Stimulated activated effector memory CD8-positive, alpha-beta T cell treated with anti-CD3 and anti-CD28 coated beads, Interleukin-12 subunit alpha, Interleukin-12 subunit beta, amount 100 ng/mL, for 72 hours (primary cell): ENCODE results near the gene LRCH4.

Source experiments
- ATAC-seq: fragments of 150-1000 bp; cut with Tn5 transposase; 2 replicates; pipeline ENCODE4 v1.10.0; 2021
- DNase-seq, 2 donors: peaks; one replicate each; pipeline ENCODE4 v3.0.0; 2021 to 2022; ENCODE audit warnings: low spot score in 2 of 2
- H3K27ac Mint-ChIP-seq: one replicate; pipeline ENCODE4 v1.8.0; 2022; ENCODE audit warnings: mild to moderate bottlenecking, mixed read lengths
- H3K36me3 Mint-ChIP-seq: one replicate; pipeline ENCODE4 v1.8.0; 2022; ENCODE audit warnings: mild to moderate bottlenecking, mixed read lengths
- H3K4me1 Mint-ChIP-seq: one replicate; pipeline ENCODE4 v1.8.0; 2022; ENCODE audit warnings: mixed read lengths
- H3K4me3 Mint-ChIP-seq: one replicate; pipeline ENCODE4 v1.8.0; 2022; ENCODE audit warnings: mild to moderate bottlenecking, mixed read lengths
- H3K9me3 Mint-ChIP-seq: one replicate; pipeline ENCODE4 v1.8.0; 2022; ENCODE audit warnings: mixed read lengths

The LRCH4 gene

GRCh38 chr7:100591596-100591995 lies 5.7 kb upstream of the LRCH4 start:
- Mint-ChIP-seq H3K9me3 (no peaks in the 10 kb centered on the region), H3K36me3 (no peaks in the 10 kb centered on the region), H3K4me1 (peaks cover 2% of the 10 kb centered on the region), H3K27ac (no peak overlapping the region), H3K4me3 (no peak overlapping the region)
- ATAC-seq, result no peak
- no peak for DNase-seq

GRCh38 chr7:100590077-100590737 lies 4.3 kb upstream of the LRCH4 start:
- no peak overlapping the region for H3K4me3 Mint-ChIP-seq
- DNase-seq, result no peak
- ATAC-seq, result no peak
- H3K9me3 Mint-ChIP-seq, result no peaks in the 10 kb centered on the region
- no peak overlapping the region for H3K27ac Mint-ChIP-seq
- peaks cover 13% of the 10 kb centered on the region for H3K4me1 Mint-ChIP-seq
- H3K36me3 Mint-ChIP-seq, result peaks cover 13% of the 10 kb centered on the region

- no peaks in the 10 kb centered on the region for H3K9me3 Mint-ChIP-seq
- ATAC-seq (no peak), DNase-seq (no peak)
- H3K4me3 Mint-ChIP-seq, result no peak overlapping the region
- H3K36me3 Mint-ChIP-seq, result peaks cover 20% of the 10 kb centered on the region
- H3K4me1 Mint-ChIP-seq, result peaks cover 20% of the 10 kb centered on the region
- no peak overlapping the region for H3K27ac Mint-ChIP-seq
Measured at GRCh38 chr7:100589341-100589947, 3.5 kb upstream of the LRCH4 start.

- Mint-ChIP-seq H3K4me3 (peak overlapping the region; percentile 97), H3K36me3 (peaks cover 28% of the 10 kb centered on the region), H3K27ac (no peak overlapping the region), H3K4me1 (peaks cover 30% of the 10 kb centered on the region), H3K9me3 (no peaks in the 10 kb centered on the region)
- ATAC-seq (no peak), DNase-seq (no peak)
Measured at GRCh38 chr7:100588438-100588837, 2.5 kb upstream of the LRCH4 start.

GRCh38 chr7:100586266-100587025 lies 517 bp upstream of the LRCH4 start, which contains the start of gene FBXO24:
Gene FBXO24 (plus strand): TSS chr7:100586328. CDS start chr7:100586626, 298 bp downstream.
- Mint-ChIP-seq H3K9me3 (no peaks in the 10 kb centered on the region), H3K4me3 (peak within 1 kb of the TSS; percentile 97), H3K36me3 (peaks cover 33% of the 10 kb centered on the region), H3K4me1 (peaks cover 44% of the 10 kb centered on the region), H3K27ac (peak within 1 kb of the TSS; percentile 93)
- ATAC-seq, result peak; percentile 89
- peak; percentile 96 to 100 for DNase-seq

- peak overlapping the region; percentile 97 for H3K4me3 Mint-ChIP-seq
- no peak for DNase-seq
- peaks cover 33% of the 10 kb centered on the region for H3K36me3 Mint-ChIP-seq
- no peaks in the 10 kb centered on the region for H3K9me3 Mint-ChIP-seq
- H3K4me1 Mint-ChIP-seq, result peaks cover 44% of the 10 kb centered on the region
- H3K27ac Mint-ChIP-seq, result peak overlapping the region; percentile 93
- no peak for ATAC-seq
Measured at GRCh38 chr7:100584683-100585510, 1.0 kb downstream of the LRCH4 start.

- H3K36me3 Mint-ChIP-seq, result peaks cover 33% of the 10 kb centered on the region
- peaks cover 44% of the 10 kb centered on the region for H3K4me1 Mint-ChIP-seq
Measured at GRCh38 chr7:100584054-100584682, 1.8 kb downstream of the LRCH4 start.

GRCh38 chr7:100583132-100584053 lies 2.5 kb downstream of the LRCH4 start:
- Mint-ChIP-seq H3K9me3 (no peaks in the 10 kb centered on the region), H3K4me1 (peaks cover 44% of the 10 kb centered on the region), H3K36me3 (peaks cover 33% of the 10 kb centered on the region), H3K4me3 (peak overlapping the region; percentile 97), H3K27ac (peak overlapping the region; percentile 93)
- peak; percentile 29 for ATAC-seq
- DNase-seq, result peak; percentile 45 to 82

More at GRCh38 chr7:100584054-100584682, 1.8 kb downstream of the LRCH4 start:
- H3K27ac Mint-ChIP-seq, result peak overlapping the region; percentile 93
- peak overlapping the region; percentile 97 for H3K4me3 Mint-ChIP-seq
- no peak for ATAC-seq
- DNase-seq, result no peak
- no peaks in the 10 kb centered on the region for H3K9me3 Mint-ChIP-seq

- peaks cover 33% of the 10 kb centered on the region for H3K36me3 Mint-ChIP-seq
- peak overlapping the region; percentile 97 for H3K4me3 Mint-ChIP-seq
- H3K27ac Mint-ChIP-seq, result peak overlapping the region; percentile 93
- ATAC-seq, result no peak
- no peak for DNase-seq
- H3K4me1 Mint-ChIP-seq, result peaks cover 44% of the 10 kb centered on the region
- H3K9me3 Mint-ChIP-seq, result no peaks in the 10 kb centered on the region
Measured at GRCh38 chr7:100582650-100583049, 3.3 kb downstream of the LRCH4 start.

GRCh38 chr7:100582041-100582579 lies 3.8 kb downstream of the LRCH4 start:
- peak overlapping the region; percentile 93 for H3K27ac Mint-ChIP-seq
- peaks cover 33% of the 10 kb centered on the region for H3K36me3 Mint-ChIP-seq
- no peak for DNase-seq
- H3K9me3 Mint-ChIP-seq, result no peaks in the 10 kb centered on the region
- no peak for ATAC-seq
- H3K4me1 Mint-ChIP-seq, result peaks cover 44% of the 10 kb centered on the region
- H3K4me3 Mint-ChIP-seq, result peak overlapping the region; percentile 97

- ATAC-seq (no peak), DNase-seq (no peak)
- peaks cover 36% of the 10 kb centered on the region for H3K4me1 Mint-ChIP-seq
- peaks cover 24% of the 10 kb centered on the region for H3K36me3 Mint-ChIP-seq
- no peak overlapping the region for H3K27ac Mint-ChIP-seq
- H3K4me3 Mint-ChIP-seq, result no peak overlapping the region
- H3K9me3 Mint-ChIP-seq, result no peaks in the 10 kb centered on the region
Measured at GRCh38 chr7:100580466-100581283, 5.3 kb downstream of the LRCH4 start.

- peak overlapping the region; percentile 61 for H3K27ac Mint-ChIP-seq
- no peak for ATAC-seq
Measured at GRCh38 chr7:100578246-100579183, 7.4 kb downstream of the LRCH4 start.

More at GRCh38 chr7:100578246-100579183, 7.4 kb downstream of the LRCH4 start:
- Mint-ChIP-seq H3K4me1 (peaks cover 15% of the 10 kb centered on the region), H3K36me3 (peaks cover 5% of the 10 kb centered on the region), H3K4me3 (no peak overlapping the region), H3K9me3 (no peaks in the 10 kb centered on the region)
- DNase-seq, result no peak
